Measurements from ENCODE around the gene CFTR.

DNA sequence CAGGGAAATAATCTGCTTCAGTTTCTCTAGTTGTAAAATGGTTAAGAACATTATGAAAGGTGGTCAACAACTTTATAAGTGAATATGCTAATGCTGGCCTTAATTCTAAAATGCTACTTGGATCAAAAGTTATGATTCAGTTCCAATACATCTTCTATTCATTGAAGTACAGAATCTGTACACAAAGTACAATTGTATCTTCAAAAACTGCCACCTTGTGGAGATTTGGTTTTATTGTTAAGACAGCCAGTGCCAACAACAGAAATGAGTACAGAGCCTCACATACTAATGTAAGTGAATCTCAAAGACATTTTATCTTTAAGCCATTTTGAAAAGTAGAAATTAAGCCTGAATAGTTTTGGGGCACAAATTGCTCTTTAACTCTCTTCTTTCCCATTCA, 194.0 kb downstream of the CFTR start:
- TF ChIP-seq, protein P1, sequence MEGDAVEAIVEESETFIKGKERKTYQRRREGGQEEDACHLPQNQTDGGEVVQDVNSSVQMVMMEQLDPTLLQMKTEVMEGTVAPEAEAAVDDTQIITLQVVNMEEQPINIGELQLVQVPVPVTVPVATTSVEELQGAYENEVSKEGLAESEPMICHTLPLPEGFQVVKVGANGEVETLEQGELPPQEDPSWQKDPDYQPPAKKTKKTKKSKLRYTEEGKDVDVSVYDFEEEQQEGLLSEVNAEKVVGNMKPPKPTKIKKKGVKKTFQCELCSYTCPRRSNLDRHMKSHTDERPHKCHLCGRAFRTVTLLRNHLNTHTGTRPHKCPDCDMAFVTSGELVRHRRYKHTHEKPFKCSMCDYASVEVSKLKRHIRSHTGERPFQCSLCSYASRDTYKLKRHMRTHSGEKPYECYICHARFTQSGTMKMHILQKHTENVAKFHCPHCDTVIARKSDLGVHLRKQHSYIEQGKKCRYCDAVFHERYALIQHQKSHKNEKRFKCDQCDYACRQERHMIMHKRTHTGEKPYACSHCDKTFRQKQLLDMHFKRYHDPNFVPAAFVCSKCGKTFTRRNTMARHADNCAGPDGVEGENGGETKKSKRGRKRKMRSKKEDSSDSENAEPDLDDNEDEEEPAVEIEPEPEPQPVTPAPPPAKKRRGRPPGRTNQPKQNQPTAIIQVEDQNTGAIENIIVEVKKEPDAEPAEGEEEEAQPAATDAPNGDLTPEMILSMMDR (IDR thresholded peaks at IDR 0.05; ENCODE audit: borderline replicate concordance, extremely low read depth, low read length, poor library complexity, severe bottlenecking), result peak; percentile 67
- no peak for TF ChIP-seq EZH2 (IDR thresholded peaks at IDR 0.05; ENCODE audit: borderline replicate concordance, low read depth, low read length, severe bottlenecking)

All from DND-41 (cell line).